ENCODE measurements around the gene SLC1A4.

The SLC1A4 gene

DNA sequence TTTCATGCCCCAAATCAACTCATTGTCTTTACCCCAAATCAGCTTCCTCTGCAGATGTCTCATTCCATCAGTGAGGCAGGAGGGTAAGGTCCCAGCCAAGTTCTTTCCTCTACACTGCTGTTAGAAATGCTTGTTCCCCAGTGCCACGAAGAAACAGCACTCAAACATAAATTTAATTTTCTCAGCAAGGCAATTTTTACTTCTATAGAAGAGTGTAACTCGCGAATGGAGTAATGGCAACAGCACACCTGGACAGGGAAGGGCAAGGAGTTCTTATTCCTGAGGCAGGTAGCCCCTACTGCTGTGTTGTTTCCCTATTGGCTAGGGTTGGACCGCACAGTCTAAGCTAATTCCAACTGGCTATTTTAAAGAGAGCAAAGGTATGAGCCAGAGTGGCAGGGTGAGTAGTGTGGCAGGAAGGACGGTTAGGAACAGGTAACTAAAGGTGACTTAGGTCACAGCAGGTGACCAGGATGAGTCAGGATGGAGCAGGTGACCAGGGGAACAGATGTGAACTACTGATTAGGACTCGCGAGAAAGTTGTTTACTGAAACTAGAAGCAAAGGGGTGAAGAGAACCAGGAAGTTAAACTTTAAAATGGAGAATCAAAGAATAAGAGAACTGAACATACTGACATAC lies 55.0 kb downstream of the SLC1A4 start:
- H3K4me3 ChIP-seq (ENCODE audit: low read length), result no peak overlapping the region
- peaks cover 15% of the 10 kb centered on the region for H3K4me1 ChIP-seq (ENCODE audit: control insufficient read depth, insufficient read depth, low read length)
- H3K27me3 ChIP-seq (replicated peaks; ENCODE audit: control insufficient read depth, insufficient read depth, low read length), result no peaks in the 10 kb centered on the region
- H3K36me3 ChIP-seq (ENCODE audit: control insufficient read depth, insufficient read depth, low read length, severe bottlenecking), result no peaks in the 10 kb centered on the region
- peaks cover 16% of the 10 kb centered on the region for H3K9me3 ChIP-seq (ENCODE audit: control insufficient read depth, low read length)
- no peak overlapping the region for H3K9ac ChIP-seq (ENCODE audit: low read length)
- DNase-seq (ENCODE audit: low read depth), result no peak

DNA sequence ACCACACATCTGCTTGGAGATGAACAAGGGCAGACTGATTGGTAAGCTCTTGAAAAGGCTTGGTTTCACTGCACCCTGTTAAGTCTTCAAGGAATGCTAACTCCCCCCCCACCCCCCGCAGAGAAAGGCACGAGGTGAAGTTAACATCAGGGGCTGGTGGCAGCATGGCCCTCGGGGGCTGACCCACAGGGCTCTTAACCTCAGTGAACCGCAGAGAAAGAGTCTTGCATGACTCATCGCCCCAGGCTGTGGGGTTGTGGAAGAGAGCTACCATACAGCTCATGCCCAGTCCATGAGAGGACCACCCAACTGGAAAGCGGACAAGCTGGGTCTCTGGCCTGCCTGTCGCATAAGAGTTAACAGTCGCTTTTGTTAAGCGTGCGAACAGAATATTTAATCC lies 56.5 kb downstream of the SLC1A4 start:
- Histone ChIP-seq H3K9ac (ENCODE audit: low read length) (no peak overlapping the region), H3K4me3 (ENCODE audit: low read length) (no peak overlapping the region), H3K4me1 (ENCODE audit: control insufficient read depth, insufficient read depth, low read length) (peaks cover 11% of the 10 kb centered on the region), H3K9me3 (ENCODE audit: control insufficient read depth, low read length) (peaks cover 16% of the 10 kb centered on the region), H3K36me3 (ENCODE audit: control insufficient read depth, insufficient read depth, low read length, severe bottlenecking) (no peaks in the 10 kb centered on the region), H3K27me3 (replicated peaks; ENCODE audit: control insufficient read depth, insufficient read depth, low read length) (no peaks in the 10 kb centered on the region)
- DNase-seq (ENCODE audit: low read depth), result peak; percentile 19

DNA sequence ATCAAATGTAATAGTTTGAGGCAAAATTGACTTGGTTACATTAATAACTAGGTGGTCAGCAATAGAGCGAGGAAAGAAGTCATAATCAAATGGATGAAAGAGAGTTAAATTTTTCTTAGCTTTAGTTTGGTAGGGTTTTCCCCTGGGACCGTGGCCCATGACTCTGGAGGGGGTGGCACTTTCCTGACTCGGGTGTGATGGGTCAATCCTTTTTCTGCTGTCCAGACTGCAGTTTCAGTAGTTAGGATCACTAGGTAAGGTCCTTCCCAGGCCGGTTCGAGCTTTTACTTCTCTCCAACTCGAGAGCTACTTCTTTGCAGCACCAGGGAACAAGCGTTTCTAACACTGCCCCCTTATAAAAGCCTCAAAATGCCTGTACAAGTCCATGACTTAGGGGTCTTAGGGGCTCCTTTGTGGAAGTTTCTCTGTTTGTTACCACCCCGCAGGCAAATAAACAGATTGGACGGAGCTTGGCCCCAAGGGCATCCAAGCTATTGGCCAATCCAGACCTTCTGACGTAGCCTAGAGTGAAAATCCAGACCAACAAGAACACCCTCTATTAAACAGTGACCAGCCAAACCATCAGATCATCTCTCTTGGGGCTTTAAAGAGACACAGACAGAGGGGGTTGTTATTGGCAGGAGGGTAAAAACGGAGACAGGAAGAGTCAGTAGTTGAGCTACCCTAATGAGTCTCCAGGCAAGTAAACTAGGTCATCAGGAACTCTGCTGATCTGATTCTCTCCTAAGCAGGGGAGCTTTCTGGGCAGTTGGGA lies 57.6 kb downstream of the SLC1A4 start:
- Histone ChIP-seq H3K4me1 (ENCODE audit: control insufficient read depth, insufficient read depth, low read length) (peaks cover 11% of the 10 kb centered on the region), H3K36me3 (ENCODE audit: control insufficient read depth, insufficient read depth, low read length, severe bottlenecking) (no peaks in the 10 kb centered on the region), H3K27me3 (replicated peaks; ENCODE audit: control insufficient read depth, insufficient read depth, low read length) (no peaks in the 10 kb centered on the region), H3K9ac (ENCODE audit: low read length) (no peak overlapping the region), H3K4me3 (ENCODE audit: low read length) (no peak overlapping the region), H3K9me3 (ENCODE audit: control insufficient read depth, low read length) (peaks cover 16% of the 10 kb centered on the region)
- DNase-seq (ENCODE audit: low read depth), result no peak

DNA sequence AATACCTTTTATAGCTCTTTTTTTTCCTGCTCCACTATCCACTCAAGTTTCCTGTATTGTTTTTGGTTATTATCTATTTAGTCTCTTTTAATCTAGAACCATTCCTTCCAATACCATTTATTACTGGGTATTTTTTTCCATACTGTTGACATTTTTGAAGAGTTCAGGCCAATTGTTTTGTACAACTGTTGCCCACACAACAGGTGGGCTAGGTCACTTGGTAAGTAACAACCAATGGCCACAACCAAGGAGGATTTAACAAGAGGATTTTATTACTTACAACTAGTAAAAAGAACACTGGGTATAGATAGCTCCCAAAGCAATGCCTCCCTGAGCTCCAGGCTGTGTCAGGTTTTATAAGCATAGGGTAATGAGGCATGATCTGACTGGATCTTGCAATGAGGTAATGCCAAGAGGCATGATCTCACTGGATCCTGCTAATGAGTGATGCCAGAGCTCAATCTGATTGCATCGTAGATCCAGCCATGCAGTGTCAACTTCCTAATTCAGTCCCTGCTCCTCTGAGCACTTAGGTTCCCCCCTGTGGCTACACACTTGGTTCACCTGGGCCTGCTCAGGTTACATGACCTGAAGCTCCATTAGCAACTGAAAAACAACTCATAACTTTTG lies 59.9 kb downstream of the SLC1A4 start:
- Histone ChIP-seq H3K9me3 (ENCODE audit: control insufficient read depth, low read length) (peaks cover 8% of the 10 kb centered on the region), H3K36me3 (ENCODE audit: control insufficient read depth, insufficient read depth, low read length, severe bottlenecking) (no peaks in the 10 kb centered on the region), H3K4me1 (ENCODE audit: control insufficient read depth, insufficient read depth, low read length) (peaks cover 11% of the 10 kb centered on the region), H3K27me3 (replicated peaks; ENCODE audit: control insufficient read depth, insufficient read depth, low read length) (no peaks in the 10 kb centered on the region), H3K4me3 (ENCODE audit: low read length) (no peak overlapping the region), H3K9ac (ENCODE audit: low read length) (no peak overlapping the region)
- DNase-seq (ENCODE audit: low read depth), result no peak

DNA sequence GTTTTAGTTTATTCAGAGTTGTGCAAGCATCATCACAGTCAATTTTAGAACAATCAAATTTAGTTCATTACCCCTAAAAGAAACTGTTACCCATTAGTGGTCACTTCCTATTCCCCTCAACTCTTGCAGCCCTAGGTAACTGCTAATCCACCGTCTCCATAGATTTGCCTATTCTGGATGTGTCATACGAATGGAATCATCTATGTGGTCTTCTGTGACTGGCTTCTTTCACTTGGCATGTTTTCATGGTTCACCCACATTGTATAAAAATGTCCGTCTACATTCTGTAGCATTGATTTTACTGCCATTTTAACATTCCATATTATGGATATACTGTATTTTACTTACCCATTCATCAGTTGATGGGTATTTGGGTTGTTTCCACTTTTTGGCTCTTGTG lies 61.7 kb downstream of the SLC1A4 start:
- Histone ChIP-seq H3K27me3 (replicated peaks; ENCODE audit: control insufficient read depth, insufficient read depth, low read length) (no peaks in the 10 kb centered on the region), H3K9ac (ENCODE audit: low read length) (no peak overlapping the region), H3K36me3 (ENCODE audit: control insufficient read depth, insufficient read depth, low read length, severe bottlenecking) (no peaks in the 10 kb centered on the region), H3K9me3 (ENCODE audit: control insufficient read depth, low read length) (peaks cover 5% of the 10 kb centered on the region), H3K4me3 (ENCODE audit: low read length) (no peak overlapping the region), H3K4me1 (ENCODE audit: control insufficient read depth, insufficient read depth, low read length) (peaks cover 10% of the 10 kb centered on the region)
- DNase-seq (ENCODE audit: low read depth), result no peak

DNA sequence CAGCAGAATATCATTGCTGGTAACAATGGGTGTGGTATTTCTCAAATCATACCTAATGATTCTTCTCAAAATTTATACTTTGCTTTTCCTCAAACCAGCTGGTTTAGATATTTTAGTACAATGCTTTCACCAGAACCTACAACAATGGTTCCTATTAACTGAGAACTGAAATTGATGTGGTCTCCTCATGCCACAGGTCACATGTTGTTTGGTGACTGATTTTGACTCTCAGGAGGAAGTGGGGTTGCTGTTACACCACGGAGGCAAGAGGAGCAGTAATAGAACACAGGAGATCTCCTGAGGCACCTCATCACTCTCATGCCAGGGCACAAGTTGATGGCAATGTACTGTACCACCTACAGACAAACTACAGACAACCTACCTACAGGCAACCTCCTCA lies 64.0 kb downstream of the SLC1A4 start:
- H3K36me3 ChIP-seq (ENCODE audit: control insufficient read depth, insufficient read depth, low read length, severe bottlenecking), result no peaks in the 10 kb centered on the region
- no peak overlapping the region for H3K9ac ChIP-seq (ENCODE audit: low read length)
- no peak overlapping the region for H3K4me3 ChIP-seq (ENCODE audit: low read length)
- no peaks in the 10 kb centered on the region for H3K9me3 ChIP-seq (ENCODE audit: control insufficient read depth, low read length)
- no peak for DNase-seq (ENCODE audit: low read depth)
- no peaks in the 10 kb centered on the region for H3K27me3 ChIP-seq (replicated peaks; ENCODE audit: control insufficient read depth, insufficient read depth, low read length)
- H3K4me1 ChIP-seq (ENCODE audit: control insufficient read depth, insufficient read depth, low read length), result peaks cover 14% of the 10 kb centered on the region

DNA sequence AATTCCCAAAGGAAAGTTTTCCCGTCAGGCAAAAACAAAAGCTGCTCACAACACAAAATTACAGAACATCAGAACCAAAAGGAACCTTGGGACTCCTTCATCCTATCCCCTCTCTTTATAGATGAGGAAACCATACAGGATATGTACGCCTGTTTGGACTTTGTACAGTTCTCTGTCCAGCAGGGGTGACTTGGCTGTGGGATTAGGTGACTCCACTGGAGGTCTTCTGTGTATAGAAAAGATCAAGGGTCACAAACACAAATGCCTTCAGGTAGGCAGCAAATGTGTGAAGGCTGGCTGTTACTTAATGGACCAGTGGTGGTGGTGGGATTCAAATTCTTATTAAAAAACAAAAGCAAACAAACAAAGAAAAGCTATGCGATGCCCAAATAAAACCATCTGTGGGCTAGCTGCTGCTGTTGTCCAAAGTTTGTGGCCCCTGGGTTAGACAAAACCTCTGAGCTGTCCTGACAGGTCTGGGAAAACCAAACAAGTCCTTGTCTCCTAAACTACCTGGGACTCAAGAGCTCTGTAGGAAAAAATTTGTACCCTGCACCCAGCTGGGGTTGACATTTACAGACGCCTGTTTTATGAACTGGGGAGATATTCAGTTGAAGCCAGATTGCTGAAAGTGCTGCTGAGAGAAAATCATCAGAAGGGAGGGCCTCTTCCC lies 65.7 kb downstream of the SLC1A4 start:
- Histone ChIP-seq H3K9ac (ENCODE audit: low read length) (no peak overlapping the region), H3K4me1 (ENCODE audit: control insufficient read depth, insufficient read depth, low read length) (peaks cover 14% of the 10 kb centered on the region), H3K4me3 (ENCODE audit: low read length) (peak overlapping the region; percentile 89)

DNA sequence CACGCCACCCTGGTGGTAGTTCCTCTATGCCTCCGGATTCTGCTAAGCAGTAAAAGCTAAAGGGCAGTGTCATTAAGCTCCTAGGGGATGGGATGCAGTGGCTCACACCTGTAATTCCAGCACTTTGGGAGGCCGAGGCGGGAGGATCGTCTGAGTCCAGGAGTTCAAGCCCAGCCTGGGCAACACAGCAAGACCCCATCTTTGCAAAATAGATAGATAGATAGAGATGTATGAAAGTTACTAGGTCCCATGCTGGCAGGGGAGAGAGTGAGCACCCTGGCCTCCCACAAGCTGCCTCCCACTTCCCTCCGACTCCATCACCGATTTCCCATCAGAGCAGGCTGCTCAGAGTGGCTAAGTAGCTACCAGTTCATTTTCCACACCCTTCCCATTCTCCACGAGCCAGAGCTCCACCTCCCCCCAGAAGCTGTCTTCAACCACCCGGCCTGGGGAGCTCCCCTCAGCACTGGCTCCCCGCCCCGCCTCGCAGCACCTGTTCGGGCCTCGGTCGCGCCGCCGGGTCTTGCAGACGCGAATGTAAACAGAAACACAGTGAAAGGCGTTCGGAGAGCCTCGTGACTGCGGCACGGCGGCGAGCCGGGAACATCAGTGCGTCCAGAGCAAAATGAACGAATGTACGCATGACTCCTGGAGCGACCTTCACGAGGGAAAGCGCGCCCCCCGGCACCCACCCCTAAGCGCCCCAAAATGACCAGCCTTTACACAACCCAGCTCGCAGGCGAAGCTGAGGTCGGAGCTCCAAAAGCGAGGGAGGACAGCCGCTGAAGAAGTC lies 66.4 kb downstream of the SLC1A4 start:
- Histone ChIP-seq H3K27me3 (replicated peaks; ENCODE audit: control insufficient read depth, insufficient read depth, low read length) (no peaks in the 10 kb centered on the region), H3K4me1 (ENCODE audit: control insufficient read depth, insufficient read depth, low read length) (peaks cover 14% of the 10 kb centered on the region), H3K36me3 (ENCODE audit: control insufficient read depth, insufficient read depth, low read length, severe bottlenecking) (no peaks in the 10 kb centered on the region), H3K4me3 (ENCODE audit: low read length) (peak overlapping the region; percentile 89), H3K9ac (ENCODE audit: low read length) (peak overlapping the region; percentile 89), H3K9me3 (ENCODE audit: control insufficient read depth, low read length) (no peaks in the 10 kb centered on the region)
- no peak for DNase-seq (ENCODE audit: low read depth)

More for the DNA sequence above, 65.7 kb downstream of the SLC1A4 start:
- no peaks in the 10 kb centered on the region for H3K36me3 ChIP-seq (ENCODE audit: control insufficient read depth, insufficient read depth, low read length, severe bottlenecking)
- DNase-seq (ENCODE audit: low read depth), result no peak
- H3K27me3 ChIP-seq (replicated peaks; ENCODE audit: control insufficient read depth, insufficient read depth, low read length), result no peaks in the 10 kb centered on the region
- H3K9me3 ChIP-seq (ENCODE audit: control insufficient read depth, low read length), result no peaks in the 10 kb centered on the region

DNA sequence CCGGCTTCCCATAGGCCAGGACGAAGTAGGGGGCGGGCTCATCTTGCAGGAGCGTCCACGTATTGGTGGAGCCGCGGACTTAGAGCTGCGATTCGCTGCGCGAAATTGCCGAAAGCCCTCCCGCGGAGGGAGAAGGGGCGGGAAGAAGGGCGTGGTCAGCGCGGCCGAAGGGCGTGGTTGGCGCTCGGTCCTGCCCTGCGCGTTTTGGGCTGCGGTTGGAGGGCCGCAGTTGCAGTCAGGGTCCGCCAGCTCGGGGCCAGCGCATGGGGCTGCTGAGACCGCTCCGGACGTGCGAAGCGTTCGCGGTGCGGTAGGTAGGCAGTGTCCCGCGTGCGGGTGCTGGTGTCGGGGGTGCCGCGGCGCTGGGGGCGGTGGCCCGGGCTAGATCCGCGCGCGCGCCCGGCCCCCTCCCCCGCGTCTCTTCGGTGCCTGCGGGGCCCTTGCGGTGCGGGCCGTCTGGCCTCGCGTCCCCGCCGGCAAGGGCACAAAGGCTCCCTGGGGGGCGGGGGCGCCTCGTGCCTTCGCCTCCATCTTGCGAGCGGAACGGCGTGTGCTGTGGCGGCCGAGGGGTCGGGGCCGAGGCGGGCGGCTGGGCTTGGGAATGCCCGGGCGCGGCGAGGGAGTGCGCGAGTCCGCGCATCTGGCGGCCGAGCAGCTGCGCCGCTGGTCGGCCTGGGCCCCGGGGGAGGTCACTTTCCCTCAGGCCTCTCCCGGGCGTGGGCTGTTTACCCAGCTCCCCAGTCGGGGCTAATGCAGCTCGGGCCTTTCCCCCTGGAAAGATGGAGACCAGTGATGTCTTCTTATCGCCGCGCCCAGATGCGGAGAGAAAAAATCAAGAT lies 67.2 kb downstream of the SLC1A4 start, which contains the start of gene CEP68:
Gene CEP68, plus strand, starts transcription at position 202 of the 839 bp plus-strand sequence. CDS start 13,029 bp downstream, outside the sequence.
- peaks cover 20% of the 10 kb centered on the region for H3K4me1 ChIP-seq (ENCODE audit: control insufficient read depth, insufficient read depth, low read length)
- peak within 1 kb of the TSS; percentile 89 for H3K4me3 ChIP-seq (ENCODE audit: low read length)
- H3K9ac ChIP-seq (ENCODE audit: low read length), result peak within 1 kb of the TSS; percentile 89
- DNase-seq (ENCODE audit: low read depth), result peak; percentile 99
- H3K9me3 ChIP-seq (ENCODE audit: control insufficient read depth, low read length), result no peaks in the 10 kb centered on the region
- no peaks in the 10 kb centered on the region for H3K27me3 ChIP-seq (replicated peaks; ENCODE audit: control insufficient read depth, insufficient read depth, low read length)
- no peaks in the 10 kb centered on the region for H3K36me3 ChIP-seq (ENCODE audit: control insufficient read depth, insufficient read depth, low read length, severe bottlenecking)

DNA sequence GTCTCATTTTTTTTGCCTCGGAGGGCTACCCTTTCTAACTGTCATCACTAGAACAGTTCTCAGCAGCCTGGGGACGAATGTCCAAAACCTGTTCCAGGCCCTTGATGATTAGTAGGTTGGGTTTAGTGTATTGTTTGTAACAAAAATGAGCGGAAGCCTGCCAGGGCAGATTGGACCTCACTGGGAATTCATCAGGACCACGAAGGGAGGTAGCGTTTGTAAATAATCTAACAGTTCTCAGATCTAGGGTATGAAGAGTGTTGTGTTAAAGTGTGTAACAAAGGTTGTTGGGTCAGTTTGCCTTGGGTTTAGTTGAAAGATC lies 67.8 kb downstream of the SLC1A4 start:
- no peaks in the 10 kb centered on the region for H3K36me3 ChIP-seq (ENCODE audit: control insufficient read depth, insufficient read depth, low read length, severe bottlenecking)
- H3K4me1 ChIP-seq (ENCODE audit: control insufficient read depth, insufficient read depth, low read length), result peaks cover 22% of the 10 kb centered on the region
- no peaks in the 10 kb centered on the region for H3K27me3 ChIP-seq (replicated peaks; ENCODE audit: control insufficient read depth, insufficient read depth, low read length)
- no peaks in the 10 kb centered on the region for H3K9me3 ChIP-seq (ENCODE audit: control insufficient read depth, low read length)
- DNase-seq (ENCODE audit: low read depth), result no peak
- peak overlapping the region; percentile 89 for H3K4me3 ChIP-seq (ENCODE audit: low read length)
- peak overlapping the region; percentile 89 for H3K9ac ChIP-seq (ENCODE audit: low read length)

Measured in adipocyte (in vitro differentiated cells).